Lower leg skin (tissue), 3 donors: ENCODE data around the gene MATN4.

Experiments
- POLR2A ChIP-seq, 2 donors: fragments of 450-650 bp; IDR thresholded peaks; one replicate each; pipeline ENCODE4 v1.6.1; 2016 to 2017; ENCODE audit warnings: antibody characterized with exemption in 2 of 2, mild to moderate bottlenecking in 1 of 2, moderate library complexity in 1 of 2
- TF ChIP-seq, protein P1 (sequence below), 3 donors: fragments of 450-650 bp; IDR thresholded peaks; one replicate each; pipeline ENCODE4 v1.5.1; 2016; ENCODE audit warnings: antibody characterized with exemption in 3 of 3, mild to moderate bottlenecking in 3 of 3, moderate library complexity in 2 of 3

DNA sequence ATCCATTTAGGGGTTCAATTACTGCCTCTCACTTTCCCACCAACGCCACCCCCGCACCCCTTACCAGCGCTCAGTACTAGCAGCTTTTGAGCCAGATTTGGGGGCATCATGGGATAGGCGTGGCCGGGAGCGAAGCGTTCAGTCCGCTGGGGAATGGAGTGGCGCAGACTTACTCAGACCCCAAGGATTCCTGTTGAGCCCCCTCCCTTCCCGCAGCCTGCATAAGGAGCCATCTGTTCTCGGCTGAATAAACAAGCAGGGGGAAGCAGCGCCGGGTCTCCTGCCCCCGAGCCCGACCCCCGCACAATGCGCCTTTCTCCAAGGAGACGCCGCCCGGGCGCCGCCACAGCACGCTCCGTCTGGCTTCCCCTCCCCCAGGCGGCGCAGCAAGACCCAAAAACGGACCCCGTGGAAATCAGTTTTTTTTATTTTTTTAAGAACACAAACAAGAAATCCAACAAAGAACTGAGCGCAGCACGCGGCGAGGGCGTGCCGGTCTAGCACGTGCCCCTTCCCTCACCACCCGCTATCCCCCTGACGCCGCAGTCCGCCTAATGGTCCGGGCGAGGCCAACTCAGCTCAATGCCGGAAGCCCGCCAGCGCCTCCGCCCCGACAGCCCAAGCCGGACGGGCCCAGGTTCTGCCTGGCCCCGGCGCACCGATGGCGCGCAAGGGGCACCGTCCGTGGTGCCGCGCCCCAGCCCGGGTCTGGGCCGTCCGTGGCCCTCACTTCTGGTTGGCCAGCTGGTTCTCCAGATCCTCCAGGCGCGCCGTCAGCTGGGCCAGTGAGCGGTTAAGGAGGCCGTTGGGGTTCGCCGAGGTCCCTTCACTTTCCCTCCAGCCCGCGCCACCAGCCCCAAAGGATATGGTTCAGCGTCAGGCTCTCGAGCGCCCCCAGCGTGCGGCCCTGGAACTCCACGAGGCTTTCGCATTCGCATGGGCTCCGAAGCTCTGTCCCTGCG, 14.8 kb downstream of the MATN4 start:
- no peak for TF ChIP-seq POLR2A (IDR thresholded peaks at IDR 0.05)
- TF ChIP-seq, protein P1, sequence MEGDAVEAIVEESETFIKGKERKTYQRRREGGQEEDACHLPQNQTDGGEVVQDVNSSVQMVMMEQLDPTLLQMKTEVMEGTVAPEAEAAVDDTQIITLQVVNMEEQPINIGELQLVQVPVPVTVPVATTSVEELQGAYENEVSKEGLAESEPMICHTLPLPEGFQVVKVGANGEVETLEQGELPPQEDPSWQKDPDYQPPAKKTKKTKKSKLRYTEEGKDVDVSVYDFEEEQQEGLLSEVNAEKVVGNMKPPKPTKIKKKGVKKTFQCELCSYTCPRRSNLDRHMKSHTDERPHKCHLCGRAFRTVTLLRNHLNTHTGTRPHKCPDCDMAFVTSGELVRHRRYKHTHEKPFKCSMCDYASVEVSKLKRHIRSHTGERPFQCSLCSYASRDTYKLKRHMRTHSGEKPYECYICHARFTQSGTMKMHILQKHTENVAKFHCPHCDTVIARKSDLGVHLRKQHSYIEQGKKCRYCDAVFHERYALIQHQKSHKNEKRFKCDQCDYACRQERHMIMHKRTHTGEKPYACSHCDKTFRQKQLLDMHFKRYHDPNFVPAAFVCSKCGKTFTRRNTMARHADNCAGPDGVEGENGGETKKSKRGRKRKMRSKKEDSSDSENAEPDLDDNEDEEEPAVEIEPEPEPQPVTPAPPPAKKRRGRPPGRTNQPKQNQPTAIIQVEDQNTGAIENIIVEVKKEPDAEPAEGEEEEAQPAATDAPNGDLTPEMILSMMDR (IDR thresholded peaks at IDR 0.05), result peak in 1 of 3 donors; percentile 59
